CD4-positive, alpha-beta T cell (primary cell): ENCODE data around the gene CCDC33. TPM values are rescaled to one million over a fixed set of nuclear protein-coding genes. Genes with fewer than 3 reads are reported as not detected.

Experiments used
- ATAC-seq: fragments of 200-7000 bp; cut with Tn5 transposase; one replicate; pipeline ENCODE4 v1.10.0; 2022; ENCODE audit warnings: mild to moderate bottlenecking; ENCODE audit not compliant: poor library complexity
- CTCF ChIA-PET: fragments of 350-600 bp; sonication (Branson Sonifier 250); formaldehyde crosslinking; loops from one replicate; lab custom pipeline; 2021; ENCODE audit warnings: antibody characterized with exemption, inconsistent platforms; lab: Charles Lee
- POLR2A ChIA-PET: fragments of 350-600 bp; sonication (Branson Sonifier 250); formaldehyde crosslinking; loops from one replicate; lab custom pipeline; 2021; ENCODE audit warnings: antibody characterized with exemption, inconsistent platforms; lab: Charles Lee
- DNase-seq, 14 experiments: peaks; one replicate each; pipeline ENCODE4 v3.0.0-alpha.2; 2013 to 2020; ENCODE audit warnings: mixed read lengths in 2 of 14
- H3K27ac ChIP-seq, 2 donors: one replicate each; pipeline versions ENCODE4 v1.5.1 to v1.7.0; 2013; ENCODE audit warnings: low read length in 2 of 2, low read depth in 1 of 2, mild to moderate bottlenecking in 1 of 2
- H3K27me3 ChIP-seq, 2 experiments: 1 replicate in 1 of 2; 2 replicates in 1 of 2; pipeline versions ENCODE4 v1.6.1 to v1.7.0; 2013; ENCODE audit warnings: low read length in 2 of 2, control low read depth in 1 of 2, mild to moderate bottlenecking in 1 of 2, moderate library complexity in 1 of 2; ENCODE audit not compliant: insufficient read depth in 2 of 2, control insufficient read depth in 1 of 2
- H3K36me3 ChIP-seq: one replicate; pipeline ENCODE4 v1.6.1; 2013; ENCODE audit warnings: low read length, control low read depth; ENCODE audit not compliant: insufficient read depth
- H3K4me1 ChIP-seq: one replicate; pipeline ENCODE4 v1.6.1; 2013; ENCODE audit warnings: low read length, control low read depth; ENCODE audit not compliant: insufficient read depth
- H3K4me3 ChIP-seq: one replicate; pipeline ENCODE4 v1.5.1; 2013; ENCODE audit warnings: mild to moderate bottlenecking, low read length, moderate library complexity
- H3K9me3 ChIP-seq, 2 experiments: 1 replicate in 1 of 2; 2 replicates in 1 of 2; pipeline versions ENCODE4 v1.6.1 to v1.7.0; 2013; ENCODE audit warnings: low read length in 2 of 2, mild to moderate bottlenecking in 2 of 2, control low read depth in 1 of 2, moderate library complexity in 1 of 2; ENCODE audit not compliant: control insufficient read depth in 1 of 2, insufficient read depth in 1 of 2
- H3K27ac Mint-ChIP-seq: one replicate; pipeline ENCODE4 v1.8.0; 2020; ENCODE audit warnings: mixed read lengths
- H3K27me3 Mint-ChIP-seq: one replicate; pipeline ENCODE4 v1.8.0; 2021; ENCODE audit warnings: mixed read lengths
- H3K36me3 Mint-ChIP-seq: one replicate; pipeline ENCODE4 v1.8.0; 2021; ENCODE audit warnings: low read depth, mixed read lengths
- H3K4me1 Mint-ChIP-seq: one replicate; pipeline ENCODE4 v1.8.0; 2021; ENCODE audit warnings: low read depth, mixed read lengths
- H3K4me3 Mint-ChIP-seq: one replicate; pipeline ENCODE4 v1.8.0; 2020; ENCODE audit warnings: mild to moderate bottlenecking, mixed read lengths
- H3K9me3 Mint-ChIP-seq: one replicate; pipeline ENCODE4 v1.8.0; 2020; ENCODE audit warnings: mixed read lengths
- intact Hi-C, 2 experiments: fragments of 100-400 bp; cut with DNase I in 1 of 2; cut with micrococcal nuclease in 1 of 2; formaldehyde crosslinking; loops; one replicate each; pipeline versions ENCODE4 v1.15.1 to v1.9.0; 2023 to 2025; cut with DNase I, micrococcal nuclease
- polyA plus RNA-seq, 2 donors: library from polyadenylated mRNA; unstranded; fragments of 120-200 nt; gene quantifications; one replicate each; pipeline ENCODE4 v1.2.1, GENCODE V29; 2013
- total RNA-seq, 174 experiments: library from RNA in 2 of 174; stranded (reverse) in 2 of 174; gene quantifications; one replicate each; pipeline ENCODE4 v1.2.3 and lab custom pipeline; 2021 to 2026
- TF ChIP-seq, protein P1 (sequence below): fragments of 200-600 bp; IDR thresholded peaks from one replicate; pipeline ENCODE4 v1.8.0; 2022; ENCODE audit warnings: antibody characterized with exemption, mild to moderate bottlenecking

Gene CCDC33
- not detected for total RNA-seq
- polyA plus RNA-seq (2013, experiment 1 of 2), result not detected
- polyA plus RNA-seq (2013, experiment 2 of 2), result not detected
- 0 to 0.20 (median 0) reads per million in 172 experiments for total RNA-seq (lab: John Stamatoyannopoulos, UW)

DNA sequence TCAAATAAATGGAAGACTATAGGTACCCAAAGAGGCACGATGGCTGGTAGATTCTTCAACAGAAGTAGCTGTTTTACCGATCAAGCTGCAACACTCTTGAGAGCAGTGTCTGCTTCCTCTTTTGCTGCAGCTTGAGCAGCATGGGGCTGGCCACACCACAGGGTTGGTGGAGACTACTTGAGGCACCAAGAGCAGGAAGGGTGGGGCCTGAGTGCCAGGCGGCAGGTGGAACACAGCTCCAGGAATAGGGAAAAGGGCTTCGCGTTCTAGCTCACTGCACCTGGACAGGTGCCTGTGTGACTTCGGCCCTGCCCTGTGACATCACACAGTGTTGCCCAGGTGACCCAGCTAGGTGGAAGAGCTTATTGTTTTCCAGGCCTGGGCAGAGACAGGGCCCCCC lies at the start of gene CCDC33:
Gene CCDC33, plus strand, starts transcription at position 365 of the 400 bp plus-strand sequence. CDS start 394 bp downstream, outside the sequence.
- Mint-ChIP-seq H3K27ac (no peak within 1 kb of the TSS), H3K4me3 (no peak within 1 kb of the TSS), H3K9me3 (no peaks in the 10 kb centered on the region), H3K27me3 (peaks cover under 1% of the 10 kb centered on the region), H3K36me3 (no peaks in the 10 kb centered on the region), H3K4me1 (no peaks in the 10 kb centered on the region)
- Histone ChIP-seq H3K4me1 (no peaks in the 10 kb centered on the region), H3K36me3 (no peaks in the 10 kb centered on the region), H3K4me3 (no peak within 1 kb of the TSS), H3K9me3 (peaks cover 0 to 6% of the 10 kb centered on the region in 2 experiments), H3K27ac (no peak within 1 kb of the TSS), H3K27me3 (peaks cover 0 to 2% of the 10 kb centered on the region in 2 experiments)
- ChIA-PET POLR2A (no interaction called here), CTCF (no interaction called here)
- ATAC-seq (no peak), DNase-seq (peak in 2 of 14 experiments; percentile 15 to 23)
- intact Hi-C loops, result no loop called here
- TF ChIP-seq, protein P1, sequence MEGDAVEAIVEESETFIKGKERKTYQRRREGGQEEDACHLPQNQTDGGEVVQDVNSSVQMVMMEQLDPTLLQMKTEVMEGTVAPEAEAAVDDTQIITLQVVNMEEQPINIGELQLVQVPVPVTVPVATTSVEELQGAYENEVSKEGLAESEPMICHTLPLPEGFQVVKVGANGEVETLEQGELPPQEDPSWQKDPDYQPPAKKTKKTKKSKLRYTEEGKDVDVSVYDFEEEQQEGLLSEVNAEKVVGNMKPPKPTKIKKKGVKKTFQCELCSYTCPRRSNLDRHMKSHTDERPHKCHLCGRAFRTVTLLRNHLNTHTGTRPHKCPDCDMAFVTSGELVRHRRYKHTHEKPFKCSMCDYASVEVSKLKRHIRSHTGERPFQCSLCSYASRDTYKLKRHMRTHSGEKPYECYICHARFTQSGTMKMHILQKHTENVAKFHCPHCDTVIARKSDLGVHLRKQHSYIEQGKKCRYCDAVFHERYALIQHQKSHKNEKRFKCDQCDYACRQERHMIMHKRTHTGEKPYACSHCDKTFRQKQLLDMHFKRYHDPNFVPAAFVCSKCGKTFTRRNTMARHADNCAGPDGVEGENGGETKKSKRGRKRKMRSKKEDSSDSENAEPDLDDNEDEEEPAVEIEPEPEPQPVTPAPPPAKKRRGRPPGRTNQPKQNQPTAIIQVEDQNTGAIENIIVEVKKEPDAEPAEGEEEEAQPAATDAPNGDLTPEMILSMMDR, result no peak

DNA sequence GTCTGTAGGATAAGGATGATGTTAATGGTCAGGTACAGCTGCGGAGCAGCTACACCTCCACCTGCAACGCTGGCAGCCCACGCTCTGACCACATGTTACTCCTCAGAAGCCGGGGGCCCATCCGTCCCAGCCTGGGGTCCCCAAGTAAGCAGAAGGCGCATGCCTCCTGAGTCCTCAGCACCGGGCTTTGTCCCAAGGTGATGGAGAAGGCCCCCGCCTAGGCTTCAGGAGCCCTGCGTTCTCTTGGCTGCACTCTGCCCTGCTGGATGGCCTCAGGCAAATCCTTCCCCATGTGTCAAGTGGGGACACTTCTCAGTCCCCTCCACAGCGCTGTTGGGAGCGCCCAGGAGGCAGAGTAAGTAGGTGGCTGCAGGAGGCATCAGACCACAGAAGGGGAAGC lies 47.9 kb upstream of the CCDC33 start:
- Mint-ChIP-seq H3K4me1 (no peaks in the 10 kb centered on the region), H3K36me3 (no peaks in the 10 kb centered on the region), H3K27ac (no peak overlapping the region), H3K4me3 (no peak overlapping the region), H3K9me3 (no peaks in the 10 kb centered on the region), H3K27me3 (no peaks in the 10 kb centered on the region)
- intact Hi-C loops, result no loop called here
- DNase-seq, result no peak
- no peak overlapping the region for H3K4me3 ChIP-seq
- ATAC-seq, result no peak
- TF ChIP-seq, protein P1, result no peak
- H3K4me1 ChIP-seq, result no peaks in the 10 kb centered on the region
- H3K9me3 ChIP-seq, result no peaks in the 10 kb centered on the region
- POLR2A ChIA-PET, result no interaction called here
- CTCF ChIA-PET, result no interaction called here
- H3K27me3 ChIP-seq, result no peaks in the 10 kb centered on the region
- H3K27ac ChIP-seq, result no peak overlapping the region
- no peaks in the 10 kb centered on the region for H3K36me3 ChIP-seq

DNA sequence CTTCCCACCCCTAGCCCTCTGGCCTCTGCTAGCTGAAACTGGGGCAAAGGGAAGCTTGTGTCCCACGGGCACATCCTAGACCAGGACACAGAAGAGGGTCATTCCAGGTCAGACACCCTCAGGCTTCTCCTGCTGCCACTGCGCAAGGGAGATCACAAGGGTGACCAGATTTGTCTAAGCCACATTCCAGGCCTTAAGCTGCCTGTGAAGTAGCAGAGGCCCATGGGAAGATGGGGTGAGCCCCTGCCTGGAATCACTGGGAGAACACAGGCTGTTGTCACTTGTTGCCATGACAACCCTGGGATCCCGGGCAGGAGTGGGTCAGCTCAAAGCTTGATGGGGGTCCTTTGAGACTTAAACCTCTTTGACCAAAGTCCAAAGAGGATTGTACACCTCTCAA lies 44.3 kb upstream of the CCDC33 start:
- ChIA-PET POLR2A (no interaction called here), CTCF (no interaction called here)
- Histone ChIP-seq H3K27me3 (no peaks in the 10 kb centered on the region), H3K4me1 (no peaks in the 10 kb centered on the region), H3K36me3 (no peaks in the 10 kb centered on the region), H3K9me3 (no peaks in the 10 kb centered on the region), H3K27ac (no peak overlapping the region), H3K4me3 (no peak overlapping the region)
- TF ChIP-seq, protein P1, result no peak
- ATAC-seq (no peak), DNase-seq (no peak)
- Mint-ChIP-seq H3K9me3 (no peaks in the 10 kb centered on the region), H3K4me1 (no peaks in the 10 kb centered on the region), H3K36me3 (no peaks in the 10 kb centered on the region), H3K27ac (no peak overlapping the region), H3K4me3 (no peak overlapping the region), H3K27me3 (no peaks in the 10 kb centered on the region)
- intact Hi-C loops, result no loop called here
